ENCODE measurements around the gene KLC3. TPM values are rescaled to one million over a fixed set of nuclear protein-coding genes. Genes with fewer than 3 reads are reported as not detected.

Gene KLC3
- total RNA-seq, 1 experiment from 2014 or later: 4.8 TPM

GRCh38 chr19:45299719-45300118 is 40.8 kb upstream of the KLC3 start:
- Histone ChIP-seq H2BK12ac (ENCODE audit: insufficient read length, low read depth, low read length) (no peak overlapping the region), H3K79me2 (ENCODE audit: insufficient read depth, low read length) (no peaks in the 10 kb centered on the region), H4K20me1 (ENCODE audit: control insufficient read depth, insufficient read depth, insufficient read length) (no peaks in the 10 kb centered on the region), H3K56ac (ENCODE audit: insufficient read length, low read depth, low read length) (no peak overlapping the region), H3K27me3 (ENCODE audit: insufficient read depth, low read length) (no peaks in the 10 kb centered on the region; the same call in 1 of the 2 replicates), H3K23ac (ENCODE audit: insufficient read length, low read depth, low read length) (no peak overlapping the region), H4K5ac (ENCODE audit: insufficient read length, low read depth, low read length) (no peak overlapping the region), H2BK120ac (ENCODE audit: low read depth, low read length, poor library complexity, severe bottlenecking) (no peak overlapping the region), H3K14ac (ENCODE audit: insufficient read depth, low read length) (no peak overlapping the region), H2BK5ac (ENCODE audit: insufficient read length, low read length) (no peak overlapping the region), H3K9me3 (ENCODE audit: control insufficient read depth, low read depth, low read length) (no peaks in the 10 kb centered on the region), H2BK15ac (ENCODE audit: low read depth, low read length) (no peak overlapping the region), H4K91ac (ENCODE audit: insufficient read length, low read depth, low read length) (no peak overlapping the region), H3K18ac (ENCODE audit: insufficient read length, low read depth, low read length) (no peak overlapping the region), H2AK5ac (ENCODE audit: insufficient read length, low read length) (no peak overlapping the region), H3K79me1 (ENCODE audit: insufficient read depth, low read depth, low read length, poor library complexity, severe bottlenecking) (no peaks in the 10 kb centered on the region), H3K4ac (ENCODE audit: low read depth, low read length) (no peak overlapping the region), H3K9ac (ENCODE audit: extremely low read depth, insufficient read length, low read length) (no peak overlapping the region), H3K27ac (ENCODE audit: insufficient read length, low read depth, low read length) (no peak overlapping the region), H2BK20ac (ENCODE audit: low read depth, low read length, poor library complexity, severe bottlenecking) (no peak overlapping the region), H4K8ac (replicated peaks; ENCODE audit: insufficient read length, low read depth, low read length) (no peak overlapping the region), H2AFZ (ENCODE audit: low read length) (no peak overlapping the region), H3K4me2 (ENCODE audit: insufficient read depth, insufficient read length, low read length) (no peak overlapping the region), H3K23me2 (ENCODE audit: insufficient read length, low read depth, low read length, poor library complexity, severe bottlenecking) (no peaks in the 10 kb centered on the region), H3T11ph (ENCODE audit: low read length) (no peak overlapping the region), H3K4me1 (ENCODE audit: insufficient read depth, low read length) (no peaks in the 10 kb centered on the region)
- peaks cover 13% of the 10 kb centered on the region for H3K27me3 Mint-ChIP-seq (ENCODE audit: low read depth)
- peaks cover 23 to 45% (median 26%) of the 10 kb centered on the region in 3 experiments; a peak in 6 of 7 replicates for H3K36me3 Mint-ChIP-seq (ENCODE audit: insufficient read depth in 1 of 3, low read depth in 3 of 3)
- DNase-seq: no peak
- 0 out of 7 replicates have a peak overlapping the region, but pooled peaks of 1 of the 3 experiments have one; percentile 39 for H3K27ac Mint-ChIP-seq
- no peak overlapping the region for H3K4me3 Mint-ChIP-seq
- peaks cover 0 to 4% of the 10 kb centered on the region in 2 experiments; a peak in 2 of 4 replicates for H3K4me1 Mint-ChIP-seq
- no CpG with 5 or more reads among the region's 6 CpGs for WGBS (ENCODE audit: extremely low coverage, insufficient read length, low lambda C conversion rate)
- peaks cover 3 to 6% of the 10 kb centered on the region in 2 experiments; a peak in 2 of 5 replicates for H3K9me3 Mint-ChIP-seq
- no peak for TF ChIP-seq CTCF (conservative IDR thresholded peaks at IDR 0.05)

All from H9 (cell line).